ENCODE results near the gene ADAMTS9.
A peak's percentile ranks its signal among the peaks of the same experiment; 100 is the strongest.

The ADAMTS9 gene

GRCh38 chr3:64533617-64534317 lies 154.0 kb downstream of the ADAMTS9 start:
- peak; percentile 6 for DNase-seq (ENCODE audit: low read depth)

DNA sequence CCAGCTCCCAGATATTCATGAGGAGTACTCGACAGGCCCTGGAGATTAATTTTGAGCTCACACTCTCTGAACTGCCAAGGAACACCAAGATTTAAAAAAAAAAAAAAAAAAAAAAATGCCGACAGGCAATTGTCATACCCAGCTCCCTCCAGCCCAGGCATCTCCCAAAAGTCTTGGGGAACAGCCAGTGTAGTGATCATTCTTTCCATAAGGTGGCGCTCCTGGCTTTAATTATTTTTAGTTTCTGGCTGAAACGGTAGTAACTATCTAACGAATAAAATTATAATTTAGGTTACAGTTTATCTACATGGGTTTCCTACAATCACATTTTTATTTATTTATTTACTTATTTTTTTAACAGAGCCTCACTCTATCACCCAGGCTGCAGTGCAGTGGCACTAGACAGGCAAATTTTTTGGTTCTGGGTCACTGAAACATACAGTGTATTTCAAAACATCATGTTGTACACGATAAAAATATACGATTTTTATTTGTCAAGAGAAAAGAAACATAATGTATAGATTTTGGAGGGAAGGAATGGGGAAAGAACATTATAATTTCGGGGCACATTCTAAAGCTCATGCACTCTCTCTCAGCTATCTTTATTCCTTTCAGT lies 157.3 kb downstream of the ADAMTS9 start:
- no peak for DNase-seq (ENCODE audit: low read depth)

DNA sequence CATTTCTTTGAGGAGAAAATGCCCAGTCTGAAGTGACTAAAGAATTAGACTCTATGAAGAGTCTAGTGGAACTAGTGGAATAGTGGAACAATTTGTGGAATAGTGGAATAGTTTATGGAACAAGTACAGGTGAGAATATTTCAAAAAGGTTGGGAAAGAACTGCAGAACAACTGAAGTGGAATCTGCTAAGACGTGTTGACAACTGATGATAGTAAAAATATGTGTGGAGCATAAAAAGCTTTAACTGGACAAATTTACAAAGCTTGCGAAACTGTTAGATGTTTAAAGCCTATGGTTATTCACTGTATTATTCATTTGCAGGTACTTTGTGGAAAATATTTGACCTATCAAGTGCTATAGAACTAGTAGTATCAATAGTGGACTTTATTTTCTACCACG lies 164.5 kb downstream of the ADAMTS9 start:
- DNase-seq (ENCODE audit: low read depth), result no peak

DNA sequence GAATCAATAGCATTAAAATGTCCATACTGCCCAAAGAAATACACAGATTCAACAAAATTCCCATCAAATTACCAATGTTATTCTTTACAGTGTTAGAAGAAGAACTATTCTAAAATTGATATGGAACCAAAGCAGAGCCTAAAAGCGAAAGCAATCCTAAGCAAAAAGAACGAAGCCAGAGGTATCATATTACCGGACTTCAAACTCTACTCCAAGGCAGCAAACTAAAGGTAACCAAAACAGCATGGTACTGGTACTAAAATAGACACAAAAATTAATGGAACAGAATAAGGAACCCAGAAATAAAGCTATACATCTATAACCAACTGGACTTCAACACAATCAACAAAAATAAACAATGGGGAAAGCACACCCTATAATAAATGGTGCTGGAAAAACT lies 167.5 kb downstream of the ADAMTS9 start:
- DNase-seq (ENCODE audit: low read depth), result no peak

- no peak for DNase-seq (ENCODE audit: low read depth)
Measured at GRCh38 chr3:64518950-64519349, 168.8 kb downstream of the ADAMTS9 start.

DNA sequence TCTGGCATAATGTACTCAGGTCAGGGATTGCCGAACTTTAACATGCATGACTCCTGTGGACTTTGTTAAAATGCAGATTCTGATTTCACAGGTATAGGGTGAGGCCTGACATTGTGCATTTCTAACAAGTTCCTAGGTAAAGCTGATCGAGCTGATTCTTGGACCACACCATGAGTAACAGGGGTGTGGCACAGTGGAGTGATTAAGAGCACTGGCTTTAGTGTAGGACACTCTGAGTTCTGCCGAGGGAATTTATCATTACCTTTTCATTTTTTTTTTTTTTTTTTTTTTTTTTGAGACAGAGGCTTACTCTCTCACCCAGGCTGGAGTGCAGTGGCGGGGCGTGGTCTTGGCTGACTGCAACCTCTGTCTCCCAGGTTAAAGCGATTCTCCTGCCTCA lies 169.3 kb downstream of the ADAMTS9 start:
- no peak for DNase-seq (ENCODE audit: low read depth)

DNA sequence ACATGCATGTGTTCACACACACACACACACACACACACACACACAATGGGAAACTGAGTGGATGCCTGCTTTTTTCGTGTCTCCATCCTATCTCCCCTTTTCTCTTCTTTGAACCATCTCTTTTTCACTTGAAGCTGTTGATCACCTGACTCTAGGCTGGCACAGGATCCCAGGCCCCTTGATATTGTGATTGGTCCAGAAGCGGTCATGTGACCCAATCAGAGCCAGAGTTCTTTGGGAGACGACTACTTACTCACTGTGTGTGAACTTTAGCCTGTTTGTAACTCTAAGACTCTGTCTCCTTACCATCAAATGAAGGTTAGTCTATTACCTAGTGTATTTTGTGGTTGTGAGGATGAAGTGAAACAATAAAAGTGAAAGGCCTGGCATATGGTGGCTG lies 172.9 kb downstream of the ADAMTS9 start:
- no peak for DNase-seq (ENCODE audit: low read depth)

DNA sequence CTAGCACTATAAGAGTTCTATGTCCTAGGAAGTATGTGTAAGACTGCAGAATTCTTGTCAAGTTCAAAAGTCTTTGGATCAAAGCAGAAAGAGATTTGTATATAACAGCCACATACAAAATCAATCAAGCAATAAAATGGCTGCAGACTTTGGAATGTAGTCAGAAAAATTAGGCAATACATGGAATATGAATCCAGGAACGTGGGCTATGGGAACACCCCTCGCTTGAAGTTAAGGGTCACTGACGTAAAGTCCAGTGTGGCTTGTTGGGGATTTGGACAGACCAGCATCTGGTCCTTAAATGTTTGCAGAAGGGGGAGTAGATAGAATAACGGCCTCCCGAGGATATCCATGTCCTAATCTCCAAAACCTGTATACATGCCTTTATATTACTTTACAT lies 178.6 kb downstream of the ADAMTS9 start:
- DNase-seq (ENCODE audit: low read depth), result no peak

- no peak for DNase-seq (ENCODE audit: low read depth)
Measured at GRCh38 chr3:64508140-64508539, 179.7 kb downstream of the ADAMTS9 start.

- no peak for DNase-seq (ENCODE audit: low read depth)
Measured at GRCh38 chr3:64506255-64506654, 181.5 kb downstream of the ADAMTS9 start.

GRCh38 chr3:64505419-64505818 lies 182.4 kb downstream of the ADAMTS9 start:
- DNase-seq (ENCODE audit: low read depth), result no peak

DNA sequence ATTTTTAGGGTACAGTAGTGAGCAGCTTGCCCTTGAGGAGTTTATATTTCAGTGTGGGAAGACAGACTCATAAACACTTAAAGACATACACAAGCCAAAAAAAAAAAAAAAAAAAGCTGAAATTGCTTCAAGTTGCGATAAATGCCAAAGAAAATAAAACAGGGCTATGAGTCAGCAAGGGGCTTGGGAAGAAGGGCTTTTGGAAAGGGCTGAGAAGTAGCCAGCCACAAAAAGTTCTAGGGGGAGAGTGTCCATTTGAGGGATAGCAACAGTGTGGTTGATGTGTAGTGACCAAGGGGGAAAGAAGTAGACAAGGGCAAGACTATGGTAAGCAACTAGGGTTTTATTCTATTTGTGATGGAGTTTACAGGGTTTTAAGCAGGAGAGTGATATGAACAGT lies 185.5 kb downstream of the ADAMTS9 start:
- no peak for DNase-seq (ENCODE audit: low read depth)

GRCh38 chr3:64501298-64501906 lies 186.4 kb downstream of the ADAMTS9 start:
- DNase-seq (ENCODE audit: low read depth), result no peak

DNA sequence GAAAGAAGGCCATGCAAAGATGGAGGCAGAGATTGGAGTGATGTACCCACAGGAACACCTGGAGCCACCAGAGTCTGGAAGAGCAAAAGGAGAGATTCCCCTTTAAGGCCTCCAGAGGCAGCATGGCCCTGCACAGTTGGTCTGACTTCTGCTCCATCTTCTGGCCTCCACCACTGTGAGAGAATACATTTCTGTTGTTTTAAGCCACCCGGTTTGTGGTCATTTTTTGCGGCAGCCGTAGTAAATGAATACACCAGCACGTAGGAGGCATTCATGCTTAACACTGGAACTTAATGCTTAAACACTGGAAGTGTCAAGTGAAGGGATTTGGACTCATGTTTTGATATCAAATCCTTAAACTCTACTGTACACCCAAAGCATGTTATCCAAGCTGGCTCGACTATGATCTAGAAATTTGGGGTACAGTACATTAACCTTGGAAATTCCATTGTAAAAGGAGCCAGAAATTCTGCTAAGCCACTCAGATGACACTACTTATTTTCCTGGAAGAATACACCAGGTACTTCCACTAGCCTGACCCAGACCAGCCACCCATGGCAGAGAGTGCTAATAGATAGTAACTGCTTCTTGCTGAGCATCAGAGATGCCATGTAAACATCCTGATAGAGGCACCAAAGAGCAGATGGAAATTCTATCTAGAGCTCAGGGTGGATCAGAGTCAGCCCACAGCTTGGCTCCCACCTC lies 190.9 kb downstream of the ADAMTS9 start:
- no peak for DNase-seq (ENCODE audit: low read depth)

- DNase-seq (ENCODE audit: low read depth), result no peak
Measured at GRCh38 chr3:64495781-64496334, 191.9 kb downstream of the ADAMTS9 start.

DNA sequence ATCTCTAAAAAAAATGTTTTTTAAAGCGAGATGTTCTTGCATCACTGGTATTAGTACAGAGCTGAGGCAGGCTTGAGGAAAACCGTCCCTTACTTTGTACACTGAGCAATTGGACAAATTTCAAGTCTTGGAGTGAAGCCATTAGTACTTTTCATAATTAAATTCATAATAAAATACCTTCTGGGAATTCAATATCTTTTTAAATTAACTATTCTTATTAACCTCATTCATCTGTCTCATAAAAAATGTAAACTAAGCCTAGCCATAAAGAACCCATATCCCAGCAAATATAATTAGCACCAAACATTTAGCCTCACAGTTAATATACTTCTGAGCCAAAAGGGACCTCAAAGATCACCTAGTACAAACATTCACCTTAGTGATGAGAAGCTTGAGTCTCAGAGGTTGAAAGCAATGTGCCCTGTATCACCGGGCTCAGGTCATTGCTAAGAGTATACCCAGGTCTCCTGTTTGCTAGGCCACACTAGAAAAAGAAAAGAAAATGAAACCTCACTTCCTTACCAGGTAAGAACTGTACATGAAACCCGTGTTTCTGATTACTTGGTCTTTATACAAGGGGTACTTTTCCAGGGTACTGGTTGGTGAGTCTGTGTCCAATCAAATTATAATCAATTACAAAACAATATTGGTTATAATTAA lies 192.5 kb downstream of the ADAMTS9 start:
- no peak for DNase-seq (ENCODE audit: low read depth)

DNA sequence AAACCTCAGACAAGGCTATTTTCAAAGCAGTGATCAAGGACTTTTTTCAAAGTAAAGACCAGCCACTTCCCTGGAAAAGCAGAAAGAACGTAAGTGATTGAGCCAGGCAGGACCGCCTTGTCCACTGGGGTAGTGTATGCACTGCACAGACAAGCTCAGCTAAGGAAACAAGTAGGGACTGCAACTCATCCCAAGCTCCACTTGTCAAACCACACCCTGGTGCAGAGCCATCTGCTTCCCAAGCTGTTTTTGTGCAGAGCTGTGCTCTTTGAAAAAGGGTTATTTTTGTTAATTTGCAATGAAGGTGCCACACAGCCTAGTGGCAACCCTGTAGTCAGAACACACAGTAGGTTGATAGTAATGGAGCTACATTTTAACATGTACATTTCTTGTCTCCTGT lies 193.3 kb downstream of the ADAMTS9 start:
- no peak for DNase-seq (ENCODE audit: low read depth)

DNA sequence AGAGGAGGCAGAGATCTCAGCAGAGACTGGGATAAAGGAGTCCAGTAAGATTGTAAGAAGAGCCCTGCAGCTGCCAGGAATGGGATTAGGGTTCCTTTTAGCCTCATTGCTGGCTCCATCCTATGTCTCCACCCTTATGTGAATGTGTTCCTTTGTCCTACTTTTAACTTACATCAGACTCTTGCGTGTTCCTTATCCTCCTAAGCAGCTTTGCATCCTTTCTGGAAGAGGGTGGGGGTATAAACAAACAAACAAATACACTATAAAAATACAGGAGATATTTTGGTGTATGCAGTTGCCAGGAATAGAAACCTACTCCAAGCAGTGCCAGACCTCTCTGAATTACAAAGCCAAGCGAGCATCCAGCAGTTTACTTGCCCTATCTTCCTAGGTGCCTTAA lies 194.7 kb downstream of the ADAMTS9 start:
- DNase-seq (ENCODE audit: low read depth), result no peak

DNA sequence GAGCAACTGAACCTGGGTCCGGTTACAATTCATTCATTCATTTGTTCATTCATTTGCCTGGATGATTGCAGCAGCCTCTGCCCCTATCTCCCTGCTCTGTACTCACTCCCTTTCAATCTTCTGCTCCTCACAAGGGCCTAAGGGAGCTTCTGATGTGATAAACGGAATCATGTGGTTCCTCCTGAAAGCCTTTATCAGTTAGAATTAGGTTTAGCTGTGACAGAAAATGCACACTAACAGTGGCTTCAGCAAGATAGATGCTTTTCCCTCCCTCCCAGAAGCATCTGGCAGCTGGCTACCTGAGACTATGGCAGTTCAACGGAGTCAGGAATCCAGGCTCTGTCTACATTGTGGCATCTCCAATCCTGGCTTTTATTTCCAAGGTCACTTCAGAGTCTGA lies 196.0 kb downstream of the ADAMTS9 start:
- no peak for DNase-seq (ENCODE audit: low read depth)

DNA sequence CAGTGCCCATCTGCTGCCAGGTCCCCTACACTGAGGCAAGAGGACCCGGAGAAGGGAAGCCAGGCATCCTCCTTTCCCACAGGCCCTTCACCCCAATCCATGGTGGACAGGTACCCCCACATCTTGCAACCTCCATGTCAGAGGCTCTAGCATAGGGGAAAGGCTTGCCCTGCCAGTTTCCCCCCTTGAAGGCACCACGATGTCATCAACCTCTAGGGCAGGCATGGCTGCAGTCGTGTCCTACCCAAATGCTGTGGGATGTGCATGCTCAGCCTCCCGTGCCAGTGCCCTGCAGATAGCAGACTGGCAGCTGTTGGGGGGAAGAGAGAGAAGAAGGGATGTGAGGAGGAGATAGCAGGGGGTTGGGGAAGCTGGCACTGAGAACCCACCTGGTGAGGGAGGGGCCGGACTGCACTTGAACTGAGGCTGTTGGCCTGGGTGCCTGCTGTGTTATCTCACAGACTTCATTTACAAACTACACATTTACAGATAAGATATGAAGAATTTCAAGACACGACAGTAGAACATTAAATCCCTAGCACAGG lies 197.5 kb downstream of the ADAMTS9 start:
- no peak for DNase-seq (ENCODE audit: low read depth)

DNA sequence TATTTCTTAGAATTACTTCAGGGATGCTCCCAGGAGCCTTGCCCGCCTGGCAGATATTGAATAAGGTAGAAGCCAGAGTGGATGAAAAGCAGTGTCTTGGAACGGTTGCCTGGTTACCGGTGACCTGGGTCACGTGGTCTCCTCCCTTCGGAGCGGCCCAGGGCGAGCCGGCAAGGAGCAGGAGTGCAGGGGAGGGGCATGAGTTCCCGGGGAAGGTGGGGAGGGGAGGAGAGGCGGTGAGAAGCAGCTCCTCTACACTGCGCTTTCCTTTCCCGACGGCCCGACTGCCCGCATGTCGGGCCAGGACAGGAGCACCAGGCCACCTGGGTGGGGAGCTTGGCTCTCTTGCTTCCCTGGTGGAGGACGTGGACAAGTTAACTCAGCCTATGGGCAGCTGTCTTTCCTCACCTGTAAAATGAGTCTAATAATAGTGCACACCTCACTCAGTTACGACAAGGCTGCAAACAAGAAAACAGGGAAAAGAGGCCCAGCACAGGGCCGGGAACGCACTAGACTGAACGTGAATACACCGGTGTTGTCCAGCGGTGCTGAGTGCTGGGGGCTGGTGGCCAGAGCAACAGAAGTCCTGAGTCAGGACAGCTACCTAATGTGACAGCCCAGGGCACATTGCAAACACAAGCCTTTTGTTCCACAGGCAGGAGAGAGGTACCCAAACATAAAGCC lies 198.3 kb downstream of the ADAMTS9 start:
- no peak for DNase-seq (ENCODE audit: low read depth)

Measured in stimulated activated CD8-positive, alpha-beta memory T cell treated with anti-CD3 and anti-CD28 coated beads, Interleukin-12 subunit alpha, Interleukin-12 subunit beta, amount 100 ng/mL, for 1 hour (primary cell).